Endometrial microvascular endothelial cells (primary cell): ENCODE results near the gene ABCC9. TPM values are rescaled to one million over a fixed set of nuclear protein-coding genes. Genes with fewer than 3 reads are reported as not detected.
"Not testable (repeated sequence)": the region's sequence is repeated elsewhere in the genome, so short reads cannot be mapped to it uniquely, and the experiment has no call there.

Experiments
- in situ Hi-C: cut with HindIII; loops from 2 replicates; pipeline ENCODE4 v1.10.0; 2017; ENCODE audit warnings: low sequenced_read_pairs, low pct_unique_long_range_greater_than_20kb; ENCODE audit errors: inconsistent ontology term
- total RNA-seq: library from RNA; depleted of rRNA; stranded (reverse); fragments of >200 nt; gene quantifications from one replicate; pipeline ENCODE4 v1.2.3, GENCODE V29; 2015; ENCODE audit errors: inconsistent ontology term

Gene ABCC9
- total RNA-seq, 1 donor from 2014 or later, result not detected

DNA sequence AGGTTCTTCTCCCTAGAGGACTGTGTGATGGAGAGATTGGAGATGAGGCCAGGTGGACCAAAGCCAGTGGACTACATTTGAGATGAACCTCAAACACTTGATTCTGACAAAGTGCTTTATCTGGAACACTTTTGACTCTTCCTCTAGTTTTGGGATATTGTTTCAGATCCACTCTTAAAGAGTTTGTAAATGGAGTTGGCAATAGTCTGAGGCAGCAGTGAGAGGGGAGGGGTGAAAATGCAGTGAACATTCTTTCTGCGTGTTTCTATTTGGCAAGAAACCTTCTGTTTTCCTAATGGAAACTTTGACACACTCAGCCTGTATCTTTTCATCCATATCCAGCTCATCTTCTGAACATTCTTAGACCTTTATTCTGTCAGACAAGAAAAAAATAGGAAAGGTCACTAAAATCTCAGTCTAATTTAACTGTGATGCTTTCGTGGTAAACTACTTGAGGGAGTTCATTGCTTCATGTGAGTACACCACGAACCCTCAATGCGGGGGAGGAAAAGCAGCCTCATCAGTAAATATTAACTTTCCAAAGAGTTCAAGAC is 109.4 kb downstream of the ABCC9 start:
- in situ Hi-C loops, result no loop called here

GRCh38 chr12:21828779-21829178 is 112.4 kb downstream of the ABCC9 start:
- in situ Hi-C loops, result no loop called here

GRCh38 chr12:21828136-21828775 is 113.0 kb downstream of the ABCC9 start:
- in situ Hi-C loops, result no loop called here

DNA sequence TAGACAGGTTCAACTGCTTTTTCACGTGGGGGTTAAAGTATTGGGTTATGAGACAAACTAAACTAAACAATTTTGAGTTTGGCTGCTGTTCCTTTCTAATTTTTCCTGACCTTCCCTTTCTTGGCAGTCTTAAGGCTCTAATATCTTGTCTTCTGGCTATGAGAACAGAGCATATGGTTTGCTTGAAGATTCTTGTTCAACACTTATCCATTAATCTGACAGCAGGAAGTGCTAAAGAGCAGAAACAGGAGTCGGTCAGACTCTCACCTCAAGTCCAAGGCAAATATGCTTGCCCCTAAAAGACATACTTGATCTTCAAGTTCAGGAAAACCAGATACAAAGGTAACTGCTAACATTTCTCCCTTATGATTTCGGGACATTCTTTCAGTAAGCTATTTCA is 114.1 kb downstream of the ABCC9 start:
- in situ Hi-C loops, result no loop called here

DNA sequence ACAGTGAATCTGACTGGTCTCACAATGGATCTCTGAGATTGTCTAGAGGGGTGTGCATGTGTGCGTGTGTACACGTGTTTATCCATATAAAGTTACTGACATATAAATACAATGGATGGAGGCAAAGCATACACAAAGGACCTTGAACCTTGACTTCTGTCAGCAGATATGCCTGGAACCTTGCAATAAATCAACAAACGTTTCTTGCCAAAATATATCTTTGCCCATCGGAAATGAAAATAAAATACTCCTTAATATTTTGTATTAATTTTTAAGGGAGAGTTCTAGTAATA is 114.7 kb downstream of the ABCC9 start:
- in situ Hi-C loops, result no loop called here

- in situ Hi-C loops, result no loop called here
Observed at GRCh38 chr12:21825886-21826617, 115.2 kb downstream of the ABCC9 start.

DNA sequence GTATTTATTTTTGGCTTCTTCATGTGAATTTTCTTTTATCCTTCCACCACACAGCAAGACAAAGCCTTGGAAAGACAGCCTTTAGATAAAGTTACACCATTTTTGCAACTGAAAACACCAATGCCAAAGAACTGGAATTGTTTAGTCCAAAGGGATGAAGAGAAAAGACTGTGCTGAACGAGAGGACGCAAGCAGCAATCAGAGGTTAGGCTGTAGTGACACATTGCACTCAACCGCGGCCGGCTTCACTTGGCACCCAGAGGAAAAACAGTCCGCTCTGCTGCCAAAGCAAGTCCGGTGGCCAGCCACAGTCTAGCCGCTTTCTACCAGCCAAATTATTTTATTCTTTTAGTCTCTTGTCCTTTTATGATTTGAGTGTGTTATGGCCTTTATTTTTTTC is 117.6 kb downstream of the ABCC9 start:
- in situ Hi-C loops, result no loop called here

DNA sequence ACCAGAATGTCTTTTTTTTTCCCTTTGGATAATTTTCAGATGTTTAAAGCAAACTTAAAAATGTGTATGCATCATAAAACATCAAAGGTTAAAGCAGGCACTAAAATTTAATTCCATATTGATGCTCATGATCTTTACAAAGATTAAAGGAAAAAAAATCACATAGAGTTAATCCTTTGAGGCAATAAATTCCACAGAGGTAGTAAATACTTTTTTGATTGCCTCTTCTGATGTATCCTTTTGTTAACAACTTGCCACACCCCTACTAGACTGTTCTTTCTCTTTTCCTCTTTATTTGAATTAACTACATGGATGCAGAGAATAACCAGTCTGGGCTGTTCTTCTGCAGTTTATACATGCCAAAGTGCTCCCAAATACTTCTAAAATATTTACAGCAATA is 121.5 kb downstream of the ABCC9 start:
- in situ Hi-C loops, result no loop called here

DNA sequence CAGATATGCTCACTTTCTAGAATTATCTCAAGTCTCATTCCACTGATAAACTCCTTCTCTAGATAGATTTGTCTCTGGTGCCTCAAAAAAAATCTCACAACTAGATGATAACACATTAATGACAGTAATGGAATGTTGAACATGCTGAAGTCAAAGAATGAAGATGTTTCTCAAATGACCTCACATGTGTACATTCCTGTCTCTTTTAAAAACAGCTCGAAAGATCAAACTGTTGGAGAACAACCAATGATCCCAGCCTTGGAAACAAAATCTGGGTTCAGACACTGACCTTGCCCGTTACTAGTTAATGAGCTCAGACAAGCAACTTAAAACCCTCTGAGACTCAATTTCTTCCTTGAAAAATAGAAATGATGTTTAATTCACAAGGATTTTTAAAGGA is 122.0 kb downstream of the ABCC9 start:
- in situ Hi-C loops, result no loop called here

DNA sequence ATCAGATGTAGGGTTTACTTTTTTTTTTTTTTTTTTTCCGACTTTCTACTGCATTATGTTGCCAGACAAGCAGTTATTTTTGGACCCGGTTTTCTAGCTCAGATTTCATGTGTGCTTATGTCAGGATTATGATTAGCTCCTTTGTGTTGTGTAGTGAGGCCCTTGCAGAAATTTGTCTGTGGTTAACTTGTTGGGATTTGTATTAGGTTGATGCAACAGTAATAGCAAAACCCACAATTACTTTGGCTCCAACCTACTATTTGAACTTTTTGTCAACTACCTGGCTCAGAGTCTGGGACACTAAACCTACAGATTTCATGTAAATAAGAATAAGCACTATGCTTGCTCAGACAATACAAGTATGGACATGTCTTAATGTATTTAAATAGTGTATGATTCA is 122.6 kb downstream of the ABCC9 start:
- in situ Hi-C loops, result no loop called here

DNA sequence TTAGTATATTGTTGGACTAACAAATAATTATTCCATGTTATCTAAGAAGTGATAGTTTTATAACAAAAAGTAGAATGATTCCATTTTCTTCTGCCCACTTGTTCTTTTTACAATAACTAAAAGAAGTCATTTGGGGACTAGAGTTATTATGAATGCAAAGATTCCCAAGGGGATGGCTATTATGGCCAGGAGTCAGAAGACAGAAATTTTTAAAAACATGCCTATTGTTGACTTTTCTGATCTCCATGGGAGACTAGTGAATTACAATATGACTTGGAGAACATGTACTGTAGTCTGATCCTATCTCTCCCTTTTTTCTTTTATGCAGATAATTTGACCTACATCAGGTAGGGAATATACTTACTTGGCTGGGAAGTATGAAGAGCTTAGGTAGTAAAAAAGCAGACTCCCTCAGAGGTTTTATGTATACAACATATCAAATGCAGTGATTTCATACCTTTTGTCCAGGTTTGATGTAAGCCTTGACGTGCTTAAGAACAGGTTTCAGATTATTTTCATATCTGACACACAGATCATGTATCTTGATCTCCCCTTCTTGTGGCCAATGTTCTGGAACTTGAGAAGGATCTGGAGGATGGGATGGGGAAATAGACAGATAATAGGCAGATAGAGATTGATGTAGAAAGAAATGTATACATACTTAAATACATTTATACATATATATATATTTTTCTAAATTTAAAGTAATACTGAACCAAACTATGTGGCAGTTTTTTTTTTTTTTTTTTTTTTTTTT is 125.7 kb downstream of the ABCC9 start:
- in situ Hi-C loops, result no loop called here

DNA sequence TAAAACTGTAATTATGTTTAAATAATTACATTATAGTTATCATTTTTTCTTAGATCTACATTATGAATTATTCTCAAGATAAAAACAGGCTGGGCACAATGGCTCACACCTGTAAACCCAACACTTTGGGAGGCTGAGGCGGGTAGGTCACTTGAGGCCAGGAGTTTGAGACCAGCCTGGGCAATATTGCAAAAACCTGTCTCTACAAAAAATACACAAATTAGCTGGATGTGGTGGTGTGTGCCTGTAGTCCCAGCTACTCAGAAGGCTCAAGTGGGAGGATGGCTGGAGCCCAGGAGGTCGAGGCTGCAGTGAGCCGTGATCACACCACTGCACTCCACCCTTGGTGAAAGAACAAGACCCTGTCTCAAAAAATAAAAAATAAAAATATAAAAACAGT is 126.4 kb downstream of the ABCC9 start:
- in situ Hi-C loops, result no loop called here

DNA sequence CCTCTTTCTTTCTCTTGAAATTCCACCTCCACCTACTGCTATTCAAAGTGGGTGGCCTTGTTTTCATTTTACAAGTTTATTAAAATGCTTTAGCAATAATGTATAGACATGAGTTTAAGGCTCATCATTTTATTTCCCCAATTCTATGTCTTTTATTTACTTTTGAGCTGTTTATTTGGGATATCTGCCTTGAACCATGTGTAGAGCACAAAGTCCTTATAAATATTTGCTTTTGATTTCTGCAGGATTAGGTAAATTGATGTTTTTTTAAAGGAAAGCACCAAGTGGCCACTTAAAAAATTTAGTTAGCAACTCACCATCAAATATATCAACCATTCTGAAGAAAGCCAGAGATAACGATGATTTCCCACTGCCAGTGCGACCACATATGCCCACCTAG is 126.9 kb downstream of the ABCC9 start:
- in situ Hi-C loops, result no loop called here

DNA sequence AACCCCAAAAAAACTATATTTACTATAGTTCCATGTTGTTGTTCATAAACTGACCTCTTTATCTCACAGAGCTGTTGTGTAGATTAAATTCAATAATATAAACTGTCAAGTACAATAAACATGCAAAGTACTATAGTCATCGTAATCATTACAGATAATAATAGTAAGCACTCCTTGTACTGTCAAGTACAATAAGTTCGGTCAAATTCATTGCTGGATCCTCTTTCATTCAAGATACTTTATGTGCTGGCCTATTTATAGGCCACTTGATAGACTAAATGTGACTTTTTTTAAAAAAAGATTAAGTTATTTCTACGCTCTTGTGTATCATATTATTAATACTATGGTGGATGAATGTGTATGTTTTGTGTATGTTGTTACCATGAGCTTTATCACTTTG is 127.5 kb downstream of the ABCC9 start:
- in situ Hi-C loops, result no loop called here

DNA sequence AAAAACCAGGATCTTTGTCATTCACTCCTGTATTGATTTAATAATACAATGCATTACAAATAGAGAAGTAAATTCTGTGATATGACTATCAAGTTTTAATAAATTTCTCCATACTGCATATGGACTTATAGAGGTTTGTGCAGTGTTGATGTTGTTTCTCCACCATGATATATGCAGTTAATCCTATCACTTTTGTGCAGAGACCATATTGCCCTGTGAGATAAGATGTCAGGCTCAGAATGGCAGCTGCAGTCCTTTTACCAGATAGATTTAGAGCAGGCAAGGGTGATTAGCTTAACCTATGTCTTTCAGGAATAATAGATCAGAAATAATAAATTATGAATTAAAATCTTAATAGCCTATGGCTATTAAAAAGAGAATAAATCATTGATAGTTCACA is 128.1 kb downstream of the ABCC9 start:
- in situ Hi-C loops, result no loop called here

DNA sequence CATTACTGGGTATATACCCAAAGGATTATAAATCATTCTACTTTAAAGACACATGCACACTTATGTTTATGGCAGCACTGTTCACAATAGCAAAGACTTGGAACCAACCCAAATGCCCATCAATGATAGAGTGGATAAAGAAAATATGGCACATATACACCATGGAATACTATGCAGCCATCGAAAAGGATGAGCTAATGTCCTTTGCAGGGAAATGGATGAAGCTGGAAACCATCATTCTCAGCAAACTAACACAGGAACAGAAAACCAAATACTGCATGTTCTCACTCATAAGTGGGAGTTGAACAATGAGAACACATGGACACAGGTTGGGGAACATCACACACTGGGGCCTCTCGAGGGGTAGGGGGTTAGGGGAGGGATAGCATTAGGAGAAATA is 128.9 kb downstream of the ABCC9 start:
- in situ Hi-C loops, result not testable (repeated sequence)

DNA sequence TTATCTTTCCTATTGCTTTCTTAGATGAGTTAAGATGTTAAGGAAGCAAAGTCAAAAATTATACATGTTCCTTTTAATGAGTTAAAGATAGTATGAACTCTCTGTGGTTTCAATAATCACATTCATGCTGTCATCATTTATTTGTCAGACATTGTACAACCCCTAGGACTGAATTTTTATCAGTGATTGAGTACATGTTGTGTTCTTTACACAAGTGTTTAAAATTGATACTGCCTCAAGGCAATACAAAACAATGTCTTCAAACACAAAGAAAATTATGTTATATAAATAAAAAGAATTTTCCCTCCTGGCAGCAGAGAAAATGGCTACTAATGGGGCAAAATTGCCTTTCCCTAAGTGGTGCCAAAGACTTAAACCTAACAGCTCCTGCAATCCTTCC is 132.1 kb downstream of the ABCC9 start:
- in situ Hi-C loops, result no loop called here

DNA sequence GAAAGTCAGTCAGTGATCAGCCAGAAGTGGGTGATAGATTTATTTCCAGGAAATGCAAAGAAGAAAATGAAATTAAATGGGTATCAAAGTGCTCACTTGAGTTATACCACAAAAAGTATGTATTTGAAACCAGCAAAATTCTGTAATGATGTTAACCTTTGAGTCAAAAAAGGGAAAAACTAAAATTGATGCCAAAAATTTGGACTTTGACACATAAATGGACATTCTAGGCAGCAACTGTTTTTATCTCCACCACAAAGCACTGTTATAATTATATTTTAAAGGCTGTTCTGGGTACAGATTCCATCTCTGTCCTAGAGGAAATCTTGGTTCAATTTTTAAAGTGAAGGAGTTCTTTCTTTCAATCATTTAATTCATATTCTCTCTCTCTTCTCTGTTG is 135.0 kb downstream of the ABCC9 start:
- in situ Hi-C loops, result no loop called here

GRCh38 chr12:21801522-21802288 is 139.5 kb downstream of the ABCC9 start:
- in situ Hi-C loops, result no loop called here
